Mesendoderm (in vitro differentiated cells): ENCODE measurements around the gene NECTIN2.

Experiments used
- DNase-seq: peaks from one replicate; pipeline ENCODE4 v3.0.0; 2013
- H2AK5ac ChIP-seq: 2 replicates; pipeline ENCODE4 v1.6.1; 2013; ENCODE audit warnings: low read length, inconsistent platforms
- H2BK120ac ChIP-seq: 2 replicates; pipeline ENCODE4 v1.6.1; 2013; ENCODE audit warnings: low read depth, mild to moderate bottlenecking, low read length, moderate library complexity, mixed read lengths
- H2BK15ac ChIP-seq: replicated peaks from 2 replicates; pipeline ENCODE4 v1.6.1; 2013; ENCODE audit warnings: low read depth, mild to moderate bottlenecking, moderate library complexity
- H2BK5ac ChIP-seq: 2 replicates; pipeline ENCODE4 v1.6.1; 2013; ENCODE audit warnings: low read length, inconsistent platforms
- H3K18ac ChIP-seq: 2 replicates; pipeline ENCODE4 v1.6.1; 2013; ENCODE audit warnings: mild to moderate bottlenecking, low read length, mixed read lengths
- H3K23ac ChIP-seq: one replicate; pipeline ENCODE4 v1.6.1; 2013; ENCODE audit warnings: low read length
- H3K27ac ChIP-seq: 2 replicates; pipeline ENCODE4 v1.5.1; 2013; ENCODE audit warnings: low read depth, mild to moderate bottlenecking, inconsistent platforms, low read length, moderate library complexity
- H3K27me3 ChIP-seq: 2 replicates; pipeline ENCODE4 v1.6.1; 2013; ENCODE audit warnings: low read length, control low read depth, mild to moderate bottlenecking, inconsistent platforms; ENCODE audit not compliant: insufficient read depth, poor library complexity
- H3K36me3 ChIP-seq: 2 replicates; pipeline ENCODE4 v1.6.1; 2013; ENCODE audit warnings: low read length, inconsistent platforms; ENCODE audit not compliant: control insufficient read depth, insufficient read depth
- H3K4ac ChIP-seq: one replicate; pipeline ENCODE4 v1.6.1; 2013; ENCODE audit warnings: low read depth, mild to moderate bottlenecking, low read length, moderate library complexity
- H3K4me1 ChIP-seq: 2 replicates; pipeline ENCODE4 v1.6.1; 2013; ENCODE audit warnings: low read depth, low read length, inconsistent platforms; ENCODE audit not compliant: control insufficient read depth
- H3K4me2 ChIP-seq: 2 replicates; pipeline ENCODE4 v1.6.1; 2013; ENCODE audit warnings: low read length
- H3K4me3 ChIP-seq: 2 replicates; pipeline ENCODE4 v1.5.1; 2013; ENCODE audit warnings: mild to moderate bottlenecking, low read length
- H3K56ac ChIP-seq: one replicate; pipeline ENCODE4 v1.6.1; 2013; ENCODE audit warnings: low read length
- H3K79me1 ChIP-seq: 2 replicates; pipeline ENCODE4 v1.6.1; 2013; ENCODE audit warnings: low read length, inconsistent platforms
- H3K79me2 ChIP-seq: 2 replicates; pipeline ENCODE4 v1.6.1; 2013; ENCODE audit warnings: mild to moderate bottlenecking, low read length; ENCODE audit not compliant: control insufficient read depth, insufficient read depth
- H3K9ac ChIP-seq: 2 replicates; pipeline ENCODE4 v1.6.1; 2013; ENCODE audit warnings: low read length, inconsistent platforms
- H4K5ac ChIP-seq: one replicate; pipeline ENCODE4 v1.6.1; 2013; ENCODE audit warnings: low read length
- H4K8ac ChIP-seq: one replicate; pipeline ENCODE4 v1.6.1; 2013; ENCODE audit warnings: low read depth, mild to moderate bottlenecking, control low read depth, low read length, moderate library complexity
- WGBS: extraction: QIAGEN DNeasy Blood & Tissue Kit; methylation state at CpG from one replicate; pipeline ENCODE4 v1.1.7; 2013; ENCODE audit warnings: low lambda C conversion rate, missing lambda C conversion rate; ENCODE audit not compliant: insufficient coverage; ENCODE audit errors: extremely low coverage; 5-methylcytosine and 5-hydroxymethylcytosine counted together

The NECTIN2 gene

DNA sequence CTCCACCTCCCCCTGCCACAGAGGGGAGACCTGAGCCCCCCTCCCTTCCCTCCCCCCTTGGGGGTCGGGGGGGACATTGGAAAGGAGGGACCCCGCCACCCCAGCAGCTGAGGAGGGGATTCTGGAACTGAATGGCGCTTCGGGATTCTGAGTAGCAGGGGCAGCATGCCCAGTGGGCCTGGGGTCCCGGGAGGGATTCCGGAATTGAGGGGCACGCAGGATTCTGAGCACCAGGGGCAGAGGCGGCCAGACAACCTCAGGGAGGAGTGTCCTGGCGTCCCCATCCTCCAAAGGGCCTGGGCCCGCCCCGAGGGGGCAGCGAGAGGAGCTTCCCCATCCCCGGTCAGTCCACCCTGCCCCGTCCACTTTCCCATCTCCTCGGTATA, 57.1 kb downstream of the NECTIN2 start:
- no peak for DNase-seq
- Histone ChIP-seq H3K4me3 (no peak overlapping the region), H2BK120ac (no peak overlapping the region), H3K79me2 (peaks cover 4% of the 10 kb centered on the region), H3K23ac (no peak overlapping the region), H2BK5ac (no peak overlapping the region), H3K27me3 (no peaks in the 10 kb centered on the region), H4K8ac (no peak overlapping the region), H3K79me1 (peaks cover 4% of the 10 kb centered on the region), H4K5ac (no peak overlapping the region), H2BK15ac (no peak overlapping the region), H3K27ac (no peak overlapping the region), H3K4ac (no peak overlapping the region), H3K9ac (no peak overlapping the region), H3K36me3 (peaks cover 12% of the 10 kb centered on the region), H3K4me1 (no peaks in the 10 kb centered on the region), H3K56ac (no peak overlapping the region), H3K18ac (no peak overlapping the region), H3K4me2 (no peak overlapping the region), H2AK5ac (no peak overlapping the region)
- WGBS, result no CpG with 5 or more reads among the region's 15 CpGs

DNA sequence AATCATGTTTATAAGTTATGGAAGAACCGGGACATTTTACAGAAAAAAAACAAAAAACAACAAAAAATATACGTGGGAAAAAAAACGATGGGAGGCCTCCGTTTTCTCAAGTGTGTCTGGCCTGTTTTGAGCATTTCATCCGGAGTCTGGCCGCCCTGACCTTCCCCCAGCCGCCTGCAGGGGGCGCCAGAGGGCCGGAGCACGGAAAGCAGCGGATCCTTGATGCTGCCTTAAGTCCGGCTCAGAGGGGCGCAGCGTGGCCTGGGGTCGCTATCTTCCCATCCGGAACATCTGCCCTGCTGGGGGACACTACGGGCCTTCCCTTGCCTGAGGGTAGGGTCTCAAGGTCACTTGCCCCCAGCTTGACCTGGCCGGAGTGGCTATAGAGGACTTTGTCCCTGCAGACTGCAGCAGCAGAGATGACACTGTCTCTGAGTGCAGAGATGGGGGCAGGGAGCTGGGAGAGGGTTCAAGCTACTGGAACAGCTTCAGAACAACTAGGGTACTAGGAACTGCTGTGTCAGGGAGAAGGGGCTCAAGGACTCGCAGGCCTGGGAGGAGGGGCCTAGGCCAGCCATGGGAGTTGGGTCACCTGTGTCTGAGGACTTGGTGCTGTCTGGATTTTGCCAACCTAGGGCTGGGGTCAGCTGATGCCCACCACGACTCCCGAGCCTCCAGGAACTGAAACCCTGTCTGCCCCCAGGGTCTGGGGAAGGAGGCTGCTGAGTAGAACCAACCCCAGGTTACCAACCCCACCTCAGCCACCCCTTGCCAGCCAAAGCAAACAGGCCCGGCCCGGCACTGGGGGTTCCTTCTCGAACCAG, 57.7 kb downstream of the NECTIN2 start:
- Histone ChIP-seq H2BK5ac (no peak overlapping the region), H3K27me3 (no peaks in the 10 kb centered on the region), H3K79me1 (peaks cover 4% of the 10 kb centered on the region), H3K4me3 (no peak overlapping the region), H3K56ac (peak overlapping the region; percentile 37), H3K4me2 (no peak overlapping the region), H4K8ac (no peak overlapping the region), H3K36me3 (peaks cover 12% of the 10 kb centered on the region), H4K5ac (no peak overlapping the region), H3K23ac (no peak overlapping the region), H2BK15ac (no peak overlapping the region), H3K18ac (no peak overlapping the region), H3K27ac (peak overlapping the region; percentile 27), H3K9ac (peak overlapping the region; percentile 40), H3K79me2 (peaks cover 4% of the 10 kb centered on the region), H3K4me1 (no peaks in the 10 kb centered on the region), H2BK120ac (no peak overlapping the region), H3K4ac (no peak overlapping the region), H2AK5ac (no peak overlapping the region)
- no CpG with 5 or more reads among the region's 24 CpGs for WGBS
- DNase-seq, result peak; percentile 74

DNA sequence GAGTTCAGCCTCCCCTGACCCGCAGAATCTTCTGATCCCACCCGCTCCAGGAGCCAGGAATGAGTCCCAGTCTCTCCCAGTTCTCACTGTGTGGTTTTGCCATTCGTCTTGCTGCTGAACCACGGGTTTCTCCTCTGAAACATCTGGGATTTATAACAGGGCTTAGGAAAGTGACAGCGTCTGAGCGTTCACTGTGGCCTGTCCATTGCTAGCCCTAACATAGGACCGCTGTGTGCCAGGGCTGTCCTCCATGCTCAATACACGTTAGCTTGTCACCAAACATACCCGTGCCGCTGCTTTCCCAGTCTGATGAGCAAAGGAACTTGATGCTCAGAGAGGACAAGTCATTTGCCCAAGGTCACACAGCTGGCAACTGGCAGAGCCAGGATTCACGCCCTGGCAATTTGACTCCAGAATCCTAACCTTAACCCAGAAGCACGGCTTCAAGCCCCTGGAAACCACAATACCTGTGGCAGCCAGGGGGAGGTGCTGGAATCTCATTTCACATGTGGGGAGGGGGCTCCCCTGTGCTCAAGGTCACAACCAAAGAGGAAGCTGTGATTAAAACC, 58.4 kb downstream of the NECTIN2 start:
- Histone ChIP-seq H3K23ac (no peak overlapping the region), H3K4me3 (no peak overlapping the region), H2BK120ac (no peak overlapping the region), H3K9ac (no peak overlapping the region), H3K56ac (no peak overlapping the region), H4K5ac (no peak overlapping the region), H3K36me3 (peaks cover 14% of the 10 kb centered on the region), H2BK5ac (no peak overlapping the region), H2BK15ac (no peak overlapping the region), H3K27ac (peak overlapping the region; percentile 0), H3K4me2 (no peak overlapping the region), H3K18ac (no peak overlapping the region), H2AK5ac (no peak overlapping the region), H3K79me1 (peaks cover 4% of the 10 kb centered on the region), H3K79me2 (peaks cover 4% of the 10 kb centered on the region), H3K27me3 (no peaks in the 10 kb centered on the region), H3K4ac (no peak overlapping the region), H3K4me1 (no peaks in the 10 kb centered on the region), H4K8ac (no peak overlapping the region)
- no CpG with 5 or more reads among the region's 12 CpGs for WGBS
- peak; percentile 61 for DNase-seq

DNA sequence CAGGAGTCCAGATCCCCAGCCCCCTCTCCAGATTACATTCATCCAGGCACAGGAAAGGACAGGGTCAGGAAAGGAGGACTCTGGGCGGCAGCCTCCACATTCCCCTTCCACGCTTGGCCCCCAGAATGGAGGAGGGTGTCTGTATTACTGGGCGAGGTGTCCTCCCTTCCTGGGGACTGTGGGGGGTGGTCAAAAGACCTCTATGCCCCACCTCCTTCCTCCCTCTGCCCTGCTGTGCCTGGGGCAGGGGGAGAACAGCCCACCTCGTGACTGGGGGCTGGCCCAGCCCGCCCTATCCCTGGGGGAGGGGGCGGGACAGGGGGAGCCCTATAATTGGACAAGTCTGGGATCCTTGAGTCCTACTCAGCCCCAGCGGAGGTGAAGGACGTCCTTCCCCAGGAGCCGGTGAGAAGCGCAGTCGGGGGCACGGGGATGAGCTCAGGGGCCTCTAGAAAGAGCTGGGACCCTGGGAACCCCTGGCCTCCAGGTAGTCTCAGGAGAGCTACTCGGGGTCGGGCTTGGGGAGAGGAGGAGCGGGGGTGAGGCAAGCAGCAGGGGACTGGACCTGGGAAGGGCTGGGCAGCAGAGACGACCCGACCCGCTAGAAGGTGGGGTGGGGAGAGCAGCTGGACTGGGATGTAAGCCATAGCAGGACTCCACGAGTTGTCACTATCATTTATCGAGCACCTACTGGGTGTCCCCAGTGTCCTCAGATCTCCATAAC, 59.5 kb downstream of the NECTIN2 start, which contains the start of gene APOE:
APOE (plus strand) TSS at position 360 of the 724 bp plus-strand sequence. CDS start 829 bp downstream, outside the sequence.
- Histone ChIP-seq H3K56ac (peak within 1 kb of the TSS; percentile 97), H3K9ac (peak within 1 kb of the TSS; percentile 97), H2AK5ac (peak within 1 kb of the TSS; percentile 77), H3K79me1 (peaks cover 4% of the 10 kb centered on the region), H3K27ac (peak within 1 kb of the TSS; percentile 69), H3K36me3 (peaks cover 10% of the 10 kb centered on the region), H3K27me3 (no peaks in the 10 kb centered on the region), H4K5ac (no peak within 1 kb of the TSS), H3K4me3 (peak within 1 kb of the TSS; percentile 93), H2BK5ac (peak within 1 kb of the TSS; percentile 85), H4K8ac (no peak within 1 kb of the TSS), H3K79me2 (peaks cover 4% of the 10 kb centered on the region), H2BK15ac (no peak within 1 kb of the TSS), H3K18ac (peak within 1 kb of the TSS; percentile 75), H3K4me2 (peak within 1 kb of the TSS; percentile 85), H3K23ac (peak within 1 kb of the TSS; percentile 59), H3K4me1 (no peaks in the 10 kb centered on the region), H2BK120ac (no peak within 1 kb of the TSS), H3K4ac (peak within 1 kb of the TSS; percentile 74)
- no CpG with 5 or more reads among the region's 20 CpGs for WGBS
- peak; percentile 92 for DNase-seq

DNA sequence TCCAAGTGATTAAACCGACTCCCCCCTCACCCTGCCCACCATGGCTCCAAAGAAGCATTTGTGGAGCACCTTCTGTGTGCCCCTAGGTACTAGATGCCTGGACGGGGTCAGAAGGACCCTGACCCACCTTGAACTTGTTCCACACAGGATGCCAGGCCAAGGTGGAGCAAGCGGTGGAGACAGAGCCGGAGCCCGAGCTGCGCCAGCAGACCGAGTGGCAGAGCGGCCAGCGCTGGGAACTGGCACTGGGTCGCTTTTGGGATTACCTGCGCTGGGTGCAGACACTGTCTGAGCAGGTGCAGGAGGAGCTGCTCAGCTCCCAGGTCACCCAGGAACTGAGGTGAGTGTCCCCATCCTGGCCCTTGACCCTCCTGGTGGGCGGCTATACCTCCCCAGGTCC, 61.5 kb downstream of the NECTIN2 start:
- Histone ChIP-seq H3K18ac (no peak overlapping the region), H3K79me2 (peaks cover 4% of the 10 kb centered on the region), H3K9ac (no peak overlapping the region), H3K27me3 (no peaks in the 10 kb centered on the region), H4K8ac (no peak overlapping the region), H3K4me3 (no peak overlapping the region), H2BK15ac (no peak overlapping the region), H3K56ac (peak overlapping the region; percentile 34), H4K5ac (no peak overlapping the region), H2BK120ac (no peak overlapping the region), H3K79me1 (peaks cover 4% of the 10 kb centered on the region), H3K23ac (no peak overlapping the region), H3K4me2 (no peak overlapping the region), H3K4me1 (peaks cover 7% of the 10 kb centered on the region), H3K36me3 (peaks cover 6% of the 10 kb centered on the region), H3K27ac (no peak overlapping the region), H2AK5ac (no peak overlapping the region), H3K4ac (no peak overlapping the region), H2BK5ac (no peak overlapping the region)
- no peak for DNase-seq
- WGBS, result no CpG with 5 or more reads among the region's 12 CpGs
